Stimulated activated CD4-positive, alpha-beta T cell treated with anti-CD3 and anti-CD28 coated beads, TNF-alpha, amount 100 ng/mL, for 24 hours (primary cell): ENCODE data around the gene PRKG1.

Source experiments
- DNase-seq, 3 experiments: peaks; one replicate each; pipeline ENCODE4 v3.0.0-alpha.2; 2020; ENCODE audit warnings: low read depth in 3 of 3

The PRKG1 gene

DNA sequence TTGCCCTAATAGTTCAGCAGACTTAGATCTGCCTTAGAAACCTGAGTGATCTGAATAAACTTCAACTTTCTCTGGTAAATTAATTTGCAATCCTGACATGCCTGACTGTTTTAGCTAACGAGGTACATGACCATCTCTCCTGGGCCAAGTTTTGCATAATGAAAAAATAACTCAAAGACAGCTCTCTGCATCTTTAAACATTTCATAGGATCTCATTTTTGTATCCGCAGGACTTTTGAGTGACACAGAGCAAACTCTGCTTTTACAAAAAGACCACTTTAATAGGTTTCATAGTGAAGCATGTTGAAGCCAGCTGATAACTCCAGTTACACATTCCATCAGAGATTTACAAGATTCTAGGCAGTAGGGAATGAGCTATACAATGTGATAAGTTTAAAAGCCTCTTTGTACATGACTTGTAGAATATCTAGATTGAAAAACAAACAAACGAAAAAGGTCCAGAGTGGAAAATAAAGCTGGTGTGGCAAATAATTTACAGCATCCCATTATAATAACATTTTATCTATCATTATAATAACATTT, 2.1 kb downstream of the PRKG1 start:
- no peak for DNase-seq

DNA sequence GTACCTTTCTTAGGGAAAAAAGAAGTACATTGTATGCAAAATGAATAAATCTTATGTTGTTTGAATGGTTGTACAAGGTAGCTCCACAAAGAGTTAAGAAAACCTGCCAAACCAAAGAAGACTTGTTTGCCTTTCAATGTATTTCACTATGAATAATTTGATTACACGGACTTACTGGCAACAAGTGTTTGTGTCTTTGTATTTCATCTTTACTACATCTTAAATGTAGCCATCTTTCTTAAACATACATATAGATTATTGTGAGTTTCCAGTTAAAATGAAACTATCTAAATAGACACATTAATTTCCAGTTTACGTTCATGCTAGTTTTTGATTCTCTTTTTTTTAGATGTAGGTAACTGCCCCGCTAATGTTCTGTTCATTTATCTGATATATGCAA, 2.8 kb downstream of the PRKG1 start:
- no peak for DNase-seq

DNA sequence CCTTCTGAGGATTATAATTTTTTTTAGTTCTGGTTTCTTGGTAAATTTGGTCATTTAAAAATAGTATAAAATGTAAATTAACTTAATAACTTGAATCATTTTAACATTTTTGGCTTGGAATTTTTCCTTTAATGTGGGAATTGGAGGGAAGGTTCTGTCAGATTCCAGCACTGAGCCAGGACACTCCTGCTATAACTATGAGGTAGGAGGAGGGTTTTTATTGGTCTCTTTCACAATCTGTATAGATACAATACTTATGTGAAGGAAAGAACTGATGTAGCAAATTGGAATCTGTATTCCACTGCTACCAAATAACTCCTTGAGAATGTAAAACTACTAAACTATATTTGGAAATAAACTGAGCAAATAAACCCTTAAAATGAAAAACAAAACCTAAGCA, 3.2 kb downstream of the PRKG1 start:
- DNase-seq: no peak

DNA sequence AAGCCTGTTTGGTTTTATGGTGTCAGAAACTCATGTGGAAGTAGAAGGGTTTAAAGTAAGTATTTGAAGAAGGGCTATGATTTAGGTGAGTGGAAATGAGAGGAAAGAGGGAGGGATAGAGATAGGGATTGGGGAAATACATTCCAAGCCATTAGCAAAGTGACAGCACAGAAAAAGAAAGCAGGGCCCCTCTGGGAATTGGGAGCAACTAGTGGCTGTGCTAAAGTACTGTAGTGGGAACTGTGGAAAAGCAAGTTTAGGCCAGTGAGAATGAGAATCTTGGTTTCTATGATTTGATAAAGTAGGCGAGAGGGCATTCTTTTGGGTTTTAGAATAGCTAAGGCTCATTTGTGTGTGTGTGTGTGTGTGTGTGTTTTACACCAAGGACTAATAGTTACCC, 5.0 kb downstream of the PRKG1 start:
- no peak for DNase-seq

DNA sequence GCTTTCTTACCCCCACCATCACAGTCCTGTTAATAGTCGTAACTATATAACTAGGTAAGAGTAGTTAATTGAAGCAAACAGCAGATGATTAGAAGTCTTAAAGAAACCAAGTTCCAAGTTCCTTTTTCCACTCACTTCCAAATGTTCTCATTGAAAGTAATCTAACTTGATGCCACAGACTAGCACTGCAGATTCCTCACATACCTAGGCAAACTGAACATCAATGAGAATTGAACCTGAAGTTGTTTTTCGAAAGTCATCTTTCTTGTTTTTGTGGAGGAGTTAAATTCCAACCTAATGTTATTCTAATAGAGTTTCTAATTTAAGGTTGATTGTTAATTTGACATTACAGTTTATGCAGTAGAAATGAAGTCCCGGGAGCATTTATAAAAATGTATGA, 5.5 kb downstream of the PRKG1 start:
- no peak for DNase-seq

DNA sequence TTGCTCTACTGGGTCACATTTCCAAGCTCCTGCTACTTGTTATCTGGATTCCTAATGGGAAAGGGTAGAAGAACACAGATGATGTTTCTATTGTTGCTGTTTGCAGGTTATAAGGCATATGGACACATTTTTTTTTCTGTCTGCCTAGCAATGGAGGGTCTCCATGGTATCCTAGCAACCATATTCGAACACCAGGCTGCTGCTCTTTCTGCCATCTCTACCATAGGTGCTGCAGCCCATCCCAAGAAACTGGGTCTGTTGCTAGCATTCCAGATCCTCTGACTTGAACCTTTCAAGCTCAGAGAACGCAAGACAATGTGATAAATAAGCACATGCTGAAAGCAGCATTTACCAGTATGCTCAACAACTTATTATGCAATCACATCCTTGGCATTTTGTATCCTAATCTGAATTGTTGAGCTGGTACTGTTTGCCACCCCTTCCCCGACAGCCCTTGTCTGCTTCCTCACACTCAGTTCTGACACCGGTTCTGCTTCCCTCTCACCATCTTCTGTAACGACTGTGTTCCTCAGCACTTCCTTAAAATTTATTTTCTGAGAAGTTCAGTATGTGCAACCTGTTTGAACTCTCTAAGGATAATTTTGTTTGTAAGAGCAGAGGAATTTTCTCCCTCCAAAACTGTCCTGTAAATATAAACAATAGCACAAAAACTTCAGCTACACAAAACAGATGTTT, 6.2 kb downstream of the PRKG1 start:
- DNase-seq: no peak

DNA sequence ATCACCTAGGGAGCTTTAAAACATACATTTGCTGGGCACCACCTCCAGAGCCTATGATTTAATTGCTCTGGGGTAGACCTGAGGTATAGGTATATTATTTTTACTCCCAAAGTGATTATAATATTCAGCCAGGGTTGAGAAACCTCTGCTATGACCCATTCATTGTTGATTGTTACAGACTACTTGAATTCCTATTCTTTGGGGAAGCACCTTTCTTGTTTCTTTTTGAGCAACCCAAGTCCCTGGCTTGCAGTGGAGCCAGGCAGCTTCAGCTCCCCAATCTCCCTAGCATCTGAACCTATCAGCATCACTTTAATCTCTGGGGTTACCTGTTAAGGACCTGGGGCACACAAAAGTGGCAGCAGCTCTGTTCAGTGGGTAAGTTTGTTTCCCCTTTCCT, 8.6 kb downstream of the PRKG1 start:
- DNase-seq: no peak

DNA sequence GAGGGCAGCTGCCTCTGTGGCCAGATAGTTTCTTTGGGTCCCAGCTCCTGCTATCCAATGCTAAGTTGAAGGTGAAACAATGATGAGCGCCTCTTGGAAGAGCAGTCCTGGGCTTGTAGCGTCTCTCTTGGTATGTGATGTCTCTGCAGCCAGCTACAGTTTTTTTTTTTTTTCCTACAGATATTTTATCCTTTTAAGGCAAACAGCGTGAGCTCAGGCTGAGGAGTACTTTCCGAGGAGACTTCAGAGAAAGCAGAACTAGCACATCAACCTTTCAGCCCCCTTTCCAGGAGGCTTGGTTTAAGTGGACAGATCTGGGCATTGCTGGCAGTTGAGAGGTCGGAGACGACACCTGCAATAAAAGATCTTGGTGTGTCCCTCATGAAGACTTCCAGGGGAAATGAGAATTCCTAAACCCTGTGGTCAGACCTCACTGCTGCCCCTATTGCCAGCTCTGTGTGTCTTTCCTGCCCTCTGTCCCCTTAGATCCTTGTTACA, 9.1 kb downstream of the PRKG1 start:
- DNase-seq: no peak

DNA sequence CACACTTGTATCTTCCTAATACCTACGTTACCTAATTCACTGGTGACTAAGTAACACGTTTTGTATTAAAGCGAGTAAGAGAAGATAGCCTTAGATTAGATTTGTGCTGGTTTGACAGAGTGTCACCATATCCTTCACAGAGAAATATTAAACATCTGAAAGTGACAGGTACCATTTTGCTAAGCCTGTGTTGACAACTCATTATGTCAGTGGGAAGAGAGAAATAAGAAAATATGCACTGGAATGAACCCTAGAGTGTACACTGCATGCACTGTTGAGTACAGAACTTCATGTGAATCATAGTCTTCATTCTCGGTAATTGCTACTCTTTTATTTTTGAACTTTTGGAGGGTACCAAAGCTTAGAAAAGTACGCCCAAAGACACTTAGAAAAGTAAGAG, 10.9 kb downstream of the PRKG1 start:
- no peak for DNase-seq

DNA sequence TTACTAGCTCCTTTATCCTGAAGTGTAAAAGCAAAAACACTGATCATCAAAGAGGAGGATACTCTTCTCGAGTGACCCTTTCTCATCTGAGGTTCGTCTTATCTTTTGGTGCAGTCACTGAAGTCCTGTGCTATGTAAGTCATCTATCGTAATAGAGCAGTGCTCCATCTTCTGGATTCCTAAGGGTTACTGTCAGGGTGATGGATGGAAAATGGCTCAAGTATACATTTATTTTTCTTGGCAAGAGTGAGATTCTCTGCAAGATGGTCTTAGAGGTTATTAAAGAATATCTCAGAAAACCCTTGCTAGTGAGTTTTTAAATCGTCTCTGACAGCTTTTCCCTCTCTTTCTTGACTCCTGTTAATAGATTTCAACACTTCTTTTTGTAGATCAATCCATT, 12.4 kb downstream of the PRKG1 start:
- DNase-seq: no peak

DNA sequence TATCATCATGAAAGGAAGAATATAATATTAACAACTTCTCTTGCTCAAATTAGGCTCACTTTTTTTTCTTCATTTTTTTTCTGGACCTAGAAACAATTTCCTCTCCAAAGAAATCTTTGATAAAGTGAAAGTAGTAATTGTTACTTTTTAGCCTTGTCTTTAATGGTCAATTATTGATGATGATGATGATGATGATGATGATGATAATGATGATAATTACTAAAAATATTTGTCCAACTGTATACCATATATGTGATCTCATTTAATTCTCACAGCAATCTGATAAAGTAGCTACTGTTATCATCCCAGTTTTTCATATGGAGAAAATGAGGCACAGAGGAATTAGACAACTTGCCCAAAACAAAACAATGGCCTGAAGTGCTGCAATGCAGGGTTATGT, 12.8 kb downstream of the PRKG1 start:
- DNase-seq: no peak

DNA sequence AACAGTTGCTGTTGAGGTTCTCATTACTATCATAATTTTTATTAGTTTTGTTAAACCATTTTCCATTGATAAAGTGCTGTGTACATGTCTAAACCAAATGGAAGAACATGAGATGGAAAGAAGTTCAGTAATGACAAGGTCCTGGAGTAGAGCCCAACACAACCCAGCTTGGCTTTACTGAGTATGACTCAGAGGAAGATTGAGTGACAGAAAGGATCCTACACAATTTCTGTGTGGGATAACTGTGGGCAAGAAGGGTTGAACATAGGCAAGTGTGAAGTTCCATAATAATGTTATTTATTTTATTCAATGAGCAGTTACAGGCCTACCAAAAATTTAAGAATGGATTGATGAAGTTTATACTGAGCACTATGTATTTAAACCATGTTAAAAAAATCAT, 15.9 kb downstream of the PRKG1 start:
- DNase-seq: no peak

DNA sequence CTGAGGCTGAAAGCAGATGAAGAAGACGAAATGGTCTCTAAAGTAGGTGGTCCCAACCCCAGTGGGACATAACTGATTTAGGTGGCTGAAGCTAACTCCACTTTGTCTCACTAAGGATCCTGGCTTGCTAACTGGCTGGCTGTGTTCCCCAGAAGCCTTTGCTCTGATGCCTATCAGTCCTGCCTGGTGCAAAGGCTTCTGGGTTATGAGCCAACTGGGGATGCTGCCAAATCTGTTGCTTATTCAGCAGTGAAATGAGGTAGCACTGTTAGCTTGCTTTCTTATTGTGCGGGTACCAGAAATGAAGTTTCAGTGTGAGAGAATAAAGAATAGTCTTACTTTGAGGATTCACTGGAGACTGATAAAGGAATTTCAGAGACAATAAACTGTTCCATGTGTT, 18.1 kb downstream of the PRKG1 start:
- no peak for DNase-seq

DNA sequence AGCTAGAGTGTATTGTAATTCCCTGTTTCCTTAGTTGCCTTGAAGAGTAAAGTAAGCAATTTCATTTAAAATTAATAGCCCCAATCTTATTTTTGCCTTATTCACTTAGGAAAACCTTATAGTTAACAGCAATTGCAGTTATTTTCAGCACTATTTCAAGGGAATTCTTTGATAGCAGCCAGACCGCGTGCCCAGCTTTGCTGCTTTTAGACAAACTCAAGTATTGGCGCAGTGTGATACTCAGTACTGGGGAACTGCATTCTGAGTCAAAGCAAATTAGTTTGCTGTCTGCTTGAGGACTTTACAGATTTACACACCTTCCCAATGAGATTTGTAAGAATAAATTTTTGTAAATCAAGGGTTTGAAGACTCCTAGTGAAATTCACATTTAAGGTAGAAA, 21.2 kb downstream of the PRKG1 start:
- no peak for DNase-seq

DNA sequence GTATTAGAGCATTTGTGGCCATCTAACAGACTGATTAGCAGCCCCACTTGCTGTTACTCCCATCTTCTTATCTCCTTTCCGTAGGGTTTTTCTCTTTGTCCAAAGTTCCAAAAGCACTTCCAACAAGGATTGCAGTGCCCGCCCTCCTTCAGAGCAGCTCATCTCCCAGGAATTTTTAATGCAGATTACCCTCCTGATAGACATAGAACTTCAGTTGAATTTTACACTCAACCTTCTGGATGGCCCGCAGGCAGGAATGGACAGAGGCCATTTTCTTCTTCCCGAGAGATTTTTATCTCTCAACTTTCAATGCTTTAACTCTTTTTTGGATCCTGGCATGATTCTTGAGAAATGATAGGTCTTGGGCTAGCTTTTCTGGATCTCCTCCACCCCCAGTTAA, 23.3 kb downstream of the PRKG1 start:
- DNase-seq: no peak

DNA sequence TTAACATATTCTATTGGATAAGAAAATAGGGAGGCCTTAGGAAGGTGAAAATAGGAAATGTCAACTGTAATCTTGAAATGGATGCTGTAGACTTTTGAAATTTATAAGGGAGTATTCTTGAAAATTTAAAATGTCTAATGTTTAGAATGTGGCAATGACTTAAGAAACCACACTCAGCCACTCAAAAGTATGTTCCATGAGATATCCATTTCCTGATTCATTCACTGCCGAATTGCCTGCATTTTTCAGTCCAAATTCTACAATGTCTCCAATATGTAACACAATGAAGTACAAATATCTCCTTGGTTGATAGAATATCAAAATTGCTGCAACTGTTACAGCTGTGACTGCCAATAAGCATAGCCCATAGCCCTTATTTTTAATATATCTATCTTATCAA, 25.9 kb downstream of the PRKG1 start:
- no peak for DNase-seq

DNA sequence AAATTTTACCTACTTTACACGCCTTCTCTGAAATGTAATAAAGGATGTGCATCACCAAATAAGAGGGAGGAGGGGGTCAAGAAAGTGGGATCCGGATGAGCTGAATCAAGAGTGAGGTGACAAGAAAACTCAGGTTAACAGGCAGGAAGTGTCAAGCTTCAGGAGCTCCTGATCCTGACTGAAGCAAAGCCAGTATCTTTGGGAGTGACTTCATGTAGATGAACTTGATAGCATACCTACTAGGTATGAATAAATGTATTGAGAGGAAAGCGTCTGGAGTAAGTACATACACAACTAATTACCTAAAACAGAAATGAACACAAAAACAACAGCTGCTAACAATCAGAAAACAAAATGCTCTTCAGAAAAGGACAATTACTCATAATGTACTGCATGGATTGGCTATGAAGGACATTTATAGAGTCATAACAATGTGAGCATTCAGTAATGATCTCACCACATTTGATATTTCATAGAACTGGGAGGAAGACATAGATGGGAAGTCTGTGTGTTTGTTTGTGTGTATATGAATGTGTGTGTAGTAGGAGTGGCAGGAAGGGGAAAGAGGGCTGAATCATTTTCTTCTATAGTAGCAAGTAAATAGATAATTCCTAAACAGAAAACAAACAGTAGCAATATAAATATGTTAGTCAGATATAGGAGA, 29.4 kb downstream of the PRKG1 start:
- no peak for DNase-seq

DNA sequence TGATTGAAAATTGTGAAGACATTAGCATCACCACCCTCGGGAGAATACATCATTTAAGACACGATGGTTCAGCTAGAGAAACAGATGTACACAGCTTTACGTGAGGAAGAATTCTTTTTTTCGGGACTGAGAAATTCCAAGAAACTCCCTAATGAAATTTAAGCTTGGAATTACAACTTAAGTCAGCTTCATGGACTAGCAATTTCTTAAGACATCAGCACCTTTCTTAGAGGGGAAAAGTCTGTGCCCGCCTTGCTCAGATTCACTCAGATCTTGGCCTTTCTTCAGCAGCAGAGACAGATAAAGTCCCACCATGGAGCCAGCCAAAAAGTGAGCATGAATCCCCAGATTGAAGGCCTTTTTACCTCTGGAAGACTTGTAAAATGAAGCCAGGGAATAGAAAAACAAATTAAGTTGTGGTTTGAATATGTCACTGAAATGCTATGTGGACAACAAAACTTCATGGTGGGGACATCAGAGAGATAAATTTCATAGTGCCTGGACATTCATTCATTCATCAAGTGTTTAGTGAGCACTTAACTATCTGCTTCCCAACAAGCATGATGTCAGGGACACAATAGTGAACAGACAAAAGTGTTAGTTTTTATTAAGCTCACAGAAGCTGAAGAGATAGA, 32.1 kb downstream of the PRKG1 start:
- DNase-seq: no peak

DNA sequence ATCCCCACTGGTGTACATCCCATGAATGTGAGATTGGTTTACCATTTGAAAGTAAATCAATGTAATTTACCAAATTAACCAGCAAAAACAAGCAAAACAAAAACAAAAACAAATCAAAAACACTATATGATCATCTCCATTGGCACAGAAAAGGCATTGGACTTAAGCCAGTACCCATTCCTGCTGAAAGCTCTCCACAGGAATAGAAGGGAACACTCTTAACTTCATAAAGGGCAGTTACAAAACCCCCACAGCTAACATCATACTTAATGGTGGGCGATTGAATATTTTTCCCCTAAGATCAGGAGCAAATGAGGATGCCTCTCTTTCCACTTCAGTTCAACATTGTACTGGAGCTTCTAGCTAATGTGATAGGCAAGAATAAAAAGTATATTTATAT, 34.1 kb downstream of the PRKG1 start:
- no peak for DNase-seq

DNA sequence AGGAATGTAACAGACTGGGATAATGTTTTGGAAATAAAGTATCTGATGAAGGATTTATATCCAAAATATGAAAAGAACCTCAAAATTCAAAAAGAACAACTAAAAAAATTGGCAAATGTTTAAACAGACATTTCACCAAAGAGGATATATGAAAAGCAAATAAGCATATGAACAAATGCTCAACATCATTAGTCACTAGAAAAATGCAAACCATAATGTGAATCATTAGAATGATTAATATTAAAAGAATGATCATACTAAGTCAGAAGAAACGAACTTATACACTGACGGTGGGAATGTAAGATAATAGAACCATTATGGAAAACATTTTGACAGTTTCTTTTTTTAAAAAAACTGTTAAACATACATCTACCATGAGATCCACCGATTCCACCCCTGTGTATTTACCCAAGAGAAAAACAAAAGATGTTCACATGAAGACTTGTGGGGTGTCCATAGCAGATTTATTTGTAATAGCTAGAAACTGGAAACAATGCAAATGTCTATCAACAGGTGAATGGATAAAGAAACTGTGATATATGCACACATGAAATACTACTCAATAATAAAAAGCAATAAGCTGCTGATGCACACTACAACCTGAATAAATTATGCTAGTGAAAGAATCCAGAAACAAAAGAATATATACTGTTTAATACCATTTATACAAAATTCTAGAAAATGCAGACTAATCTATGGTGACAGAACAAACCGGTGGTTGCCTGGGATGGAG, 35.7 kb downstream of the PRKG1 start:
- DNase-seq: no peak

DNA sequence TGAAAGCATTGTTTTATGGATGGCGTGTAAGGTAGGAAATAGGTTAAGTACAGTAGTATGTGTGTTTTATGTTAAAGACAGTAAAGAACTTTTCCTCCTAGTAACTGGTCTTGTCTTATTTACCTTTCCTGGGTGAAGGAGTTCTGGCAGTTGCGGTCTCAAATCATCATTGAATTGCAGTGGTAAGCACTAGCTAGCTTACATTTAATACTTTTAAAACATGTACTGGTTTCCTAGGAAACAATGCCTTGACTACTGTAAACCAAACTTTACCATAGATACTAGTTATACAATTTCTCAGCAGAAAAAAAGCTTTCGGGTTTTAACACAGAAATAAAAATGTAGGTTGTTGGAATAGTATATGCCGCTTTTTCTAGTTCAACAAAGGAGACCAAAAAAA, 37.7 kb downstream of the PRKG1 start:
- no peak for DNase-seq

DNA sequence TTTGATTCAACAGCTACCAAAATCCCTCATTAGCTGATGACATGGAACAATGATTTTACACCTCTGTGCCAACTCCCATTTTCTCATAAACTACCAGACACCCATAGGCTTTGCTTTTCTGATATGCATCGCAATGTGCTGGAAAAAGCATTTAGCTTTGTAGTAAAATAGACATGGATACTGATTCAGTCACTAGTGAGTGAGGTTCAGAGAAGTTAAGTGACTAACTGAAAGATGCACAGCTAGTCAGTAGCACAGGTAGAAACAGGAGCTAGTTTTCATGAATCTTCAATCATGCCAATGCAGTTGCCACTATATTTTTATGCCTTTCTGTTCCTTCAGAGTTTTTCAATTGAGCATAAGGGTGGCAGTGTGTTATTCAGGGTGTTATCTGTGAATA, 38.7 kb downstream of the PRKG1 start:
- DNase-seq: no peak
